HCT116 (cell line): ENCODE results near the gene TMEM179. TPM values are rescaled to one million over a fixed set of nuclear protein-coding genes. Genes with fewer than 3 reads are reported as not detected.

Experiments
- ATAC-seq: fragments of 200-7000 bp; cut with Tn5 transposase; 2 replicates; pipeline ENCODE4 v1.9.1; 2020; ENCODE audit warnings: mild to moderate bottlenecking, moderate library complexity
- BruUV-seq: library from RNA; stranded (reverse); fragments of 400-500 nt; replicated peaks from 2 replicates; lab custom pipeline; 2021; lab: Mats Ljungman, UMichigan
- CTCF ChIA-PET: fragments of 300-600 bp; sonication (Branson Sonifier 250); formaldehyde crosslinking; loops from one replicate; lab custom pipeline; 2021; ENCODE audit warnings: antibody characterized with exemption; lab: Charles Lee
- POLR2A ChIA-PET: fragments of 300-600, 350-600 bp; sonication (Branson Sonifier 250); formaldehyde crosslinking; loops from one replicate; lab custom pipeline; 2021; ENCODE audit warnings: antibody characterized with exemption; lab: Charles Lee
- RAD21 ChIA-PET, 2 experiments: fragments of 300-600 bp; sonication (Branson Sonifier 250); formaldehyde crosslinking; loops; one replicate each; lab custom pipeline; 2023; ENCODE audit warnings: low total read pairs in 2 of 2; ENCODE audit not compliant: uncharacterized antibody in 2 of 2, unreplicated experiment in 2 of 2, low non-redundant PET in 1 of 2; lab: Charles Lee
- DNase-seq: peaks from one replicate; pipeline ENCODE4 v3.0.0-alpha.2; 2010; ENCODE audit warnings: low read depth, low spot score
- H2AFZ ChIP-seq: fragments of 200-600 bp; shearing (Covaris generic), sonication (generic); 2 replicates; pipeline ENCODE4 v1.6.1; 2017; ENCODE audit warnings: low read depth, mixed run types, mixed read lengths, antibody characterized with exemption, low read length; ENCODE audit not compliant: poor library complexity, severe bottlenecking
- H3K27ac ChIP-seq: 2 replicates; pipeline ENCODE4 v1.5.1; 2012; ENCODE audit warnings: low read depth, low read length
- H3K27me3 ChIP-seq: fragments of 200-600 bp; sonication (generic); 2 replicates; pipeline ENCODE4 v1.6.1; 2016; ENCODE audit warnings: mixed run types, low read length, mixed read lengths; ENCODE audit not compliant: insufficient read depth
- H3K36me3 ChIP-seq, 2 experiments: fragments of 200-500 bp in 1 of 2; fragments of 200-600 bp in 1 of 2; sonication (Bioruptor generic) in 1 of 2; sonication (generic) in 1 of 2; 2 replicates each; pipeline versions ENCODE4 v1.5.1 to v1.6.1; 2014 to 2016; ENCODE audit warnings: low read length in 2 of 2, inconsistent platforms in 1 of 2, mixed read lengths in 1 of 2, mixed run types in 1 of 2; ENCODE audit not compliant: insufficient read depth in 2 of 2, control insufficient read depth in 1 of 2
- H3K4me1 ChIP-seq, 2 experiments: fragments of 200-600 bp in 1 of 2; sonication (generic) in 1 of 2; 2 replicates each; pipeline versions ENCODE4 v1.5.1 to v1.6.1; 2012 to 2017; ENCODE audit warnings: low read length in 2 of 2, inconsistent platforms in 1 of 2, mild to moderate bottlenecking in 1 of 2, mixed read lengths in 1 of 2, mixed run types in 1 of 2, moderate library complexity in 1 of 2; ENCODE audit not compliant: insufficient read depth in 2 of 2, control insufficient read depth in 1 of 2
- H3K4me2 ChIP-seq: fragments of 200-600 bp; sonication (generic); 2 replicates; pipeline ENCODE4 v1.6.1; 2017; ENCODE audit warnings: mixed run types, low read length, mixed read lengths
- H3K4me3 ChIP-seq, 2 experiments: fragments of 200-600 bp in 1 of 2; sonication (generic) in 1 of 2; replicated peaks in 1 of 2; 2 replicates each; pipeline ENCODE4 v1.5.1; 2011 to 2016; ENCODE audit warnings: low read length in 2 of 2, control low read depth in 1 of 2, low read depth in 1 of 2, mild to moderate bottlenecking in 1 of 2, mixed read lengths in 1 of 2, mixed run types in 1 of 2
- H3K79me2 ChIP-seq: fragments of 200-600 bp; sonication (generic); 2 replicates; pipeline ENCODE4 v1.6.1; 2017; ENCODE audit warnings: mild to moderate bottlenecking, mixed run types, low read length, moderate library complexity, mixed read lengths; ENCODE audit not compliant: insufficient read depth
- H3K9ac ChIP-seq: fragments of 200-600 bp; sonication (generic); 2 replicates; pipeline ENCODE4 v1.6.1; 2016; ENCODE audit warnings: low read length, mixed read lengths
- H3K9me2 ChIP-seq: fragments of 200-600 bp; sonication (generic), shearing (Covaris generic); 2 replicates; pipeline ENCODE4 v1.6.1; 2017; ENCODE audit warnings: mixed run types, mild to moderate bottlenecking, moderate library complexity; ENCODE audit not compliant: insufficient read depth
- H3K9me3 ChIP-seq, 2 experiments: fragments of 200-500 bp in 1 of 2; fragments of 200-600 bp in 1 of 2; sonication (Bioruptor generic) in 1 of 2; sonication (generic) in 1 of 2; 2 replicates each; pipeline ENCODE4 v1.6.1; 2014 to 2017; ENCODE audit warnings: low read length in 2 of 2, mixed read lengths in 2 of 2, inconsistent platforms in 1 of 2, low read depth in 1 of 2, mild to moderate bottlenecking in 1 of 2, mixed run types in 1 of 2, moderate library complexity in 1 of 2; ENCODE audit not compliant: control insufficient read depth in 1 of 2, insufficient read depth in 1 of 2
- H4K20me1 ChIP-seq: fragments of 200-600 bp; sonication (generic), shearing (Covaris generic); 2 replicates; pipeline ENCODE4 v1.6.1; 2017; ENCODE audit warnings: mixed run types, mild to moderate bottlenecking, moderate library complexity; ENCODE audit not compliant: insufficient read depth
- CBX3 ChIP-seq: IDR thresholded peaks from 2 replicates; pipeline ENCODE4 v1.6.1; 2012; ENCODE audit warnings: low read depth
- EGR1 ChIP-seq: IDR thresholded peaks from 2 replicates; pipeline ENCODE4 v1.6.1; 2012; ENCODE audit warnings: low read depth
- ELF1 ChIP-seq: IDR thresholded peaks from 2 replicates; pipeline ENCODE4 v1.6.1; 2012; ENCODE audit warnings: low read depth, borderline replicate concordance
- FOSL1 ChIP-seq: IDR thresholded peaks from 2 replicates; pipeline ENCODE4 v1.6.1; 2012; ENCODE audit warnings: low read depth
- JUND ChIP-seq: IDR thresholded peaks from 2 replicates; pipeline ENCODE4 v1.6.1; 2012
- MAX ChIP-seq: IDR thresholded peaks from 2 replicates; pipeline ENCODE4 v1.6.1; 2012
- POLR2A ChIP-seq: IDR thresholded peaks from 2 replicates; pipeline ENCODE4 v1.7.0; 2011; ENCODE audit warnings: borderline replicate concordance; ENCODE audit not compliant: insufficient read depth, insufficient read length; ENCODE audit errors: extremely low read depth
- RAD21 ChIP-seq: IDR thresholded peaks from 2 replicates; pipeline ENCODE4 v1.6.1; 2012; ENCODE audit warnings: low read depth, mild to moderate bottlenecking
- TCF7L2 ChIP-seq: IDR thresholded peaks from 2 replicates; pipeline ENCODE4 v1.7.0; 2011; ENCODE audit warnings: borderline replicate concordance, inconsistent platforms; ENCODE audit not compliant: insufficient read depth, insufficient read length; ENCODE audit errors: extremely low read depth
- intact Hi-C: fragments of 100-400 bp; cut with micrococcal nuclease; formaldehyde crosslinking; loops from 2 replicates; pipeline ENCODE4 v1.10.0; 2022
- total RNA-seq: library from RNA; stranded (reverse); gene quantifications from one replicate; pipeline ENCODE4 v1.2.1, GENCODE V29; 2021; ENCODE audit not compliant: unreplicated experiment
- TF ChIP-seq, protein P1 (sequence below): IDR thresholded peaks from 2 replicates; pipeline ENCODE4 v1.6.1; 2011; ENCODE audit warnings: mild to moderate bottlenecking, low read length, moderate library complexity; ENCODE audit not compliant: insufficient replicate concordance; ENCODE audit errors: extremely low read depth

TMEM179 gene
- total RNA-seq, 1 experiment from 2014 or later: not detected

DNA sequence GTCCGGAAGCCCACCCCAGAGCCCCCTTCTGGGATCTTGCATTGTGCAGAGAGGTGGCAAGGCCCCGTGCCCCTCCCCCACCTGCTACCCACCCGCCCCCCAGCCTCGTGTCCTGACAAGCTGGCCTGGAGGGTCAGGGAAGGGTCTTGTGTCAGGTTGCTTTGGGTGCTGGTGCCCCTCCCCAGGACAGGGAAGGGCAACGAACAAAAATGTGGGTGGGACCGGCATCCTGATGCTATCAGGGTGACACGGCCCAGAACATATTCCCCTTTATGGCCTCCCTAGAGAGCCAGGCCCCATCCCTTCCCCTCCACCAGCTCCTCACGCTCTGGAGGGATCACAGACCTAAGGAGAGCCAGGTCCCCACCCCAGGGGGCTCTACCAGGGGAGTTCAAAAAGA lies 38.7 kb upstream of the TMEM179 start:
- BruUV-seq: no TSS peak

GRCh38 chr14:104642540-104642868 lies 37.9 kb upstream of the TMEM179 start:
- Histone ChIP-seq H3K9ac (no peak overlapping the region), H3K9me2 (no peaks in the 10 kb centered on the region), H3K4me3 (no peak overlapping the region), H3K79me2 (no peaks in the 10 kb centered on the region), H2AFZ (no peak overlapping the region), H3K4me1 (peaks cover 4 to 6% of the 10 kb centered on the region in 2 experiments), H3K36me3 (no peaks in the 10 kb centered on the region), H3K4me2 (no peak overlapping the region), H3K9me3 (peaks cover 0 to 4% of the 10 kb centered on the region in 2 experiments; a peak in 1 of 4 replicates), H4K20me1 (no peaks in the 10 kb centered on the region), H3K27ac (no peak overlapping the region), H3K27me3 (peaks cover 5% of the 10 kb centered on the region; the same call in 1 of the 2 replicates)
- ATAC-seq: no peak
- ChIA-PET POLR2A (no interaction called here), CTCF (no interaction called here), RAD21 (no interaction called here)
- no peak for DNase-seq
- BruUV-seq: no TSS peak
- intact Hi-C loops: no loop called here
- TF ChIP-seq MAX: no peak
- TF ChIP-seq RAD21: no peak
- TF ChIP-seq, protein P1, sequence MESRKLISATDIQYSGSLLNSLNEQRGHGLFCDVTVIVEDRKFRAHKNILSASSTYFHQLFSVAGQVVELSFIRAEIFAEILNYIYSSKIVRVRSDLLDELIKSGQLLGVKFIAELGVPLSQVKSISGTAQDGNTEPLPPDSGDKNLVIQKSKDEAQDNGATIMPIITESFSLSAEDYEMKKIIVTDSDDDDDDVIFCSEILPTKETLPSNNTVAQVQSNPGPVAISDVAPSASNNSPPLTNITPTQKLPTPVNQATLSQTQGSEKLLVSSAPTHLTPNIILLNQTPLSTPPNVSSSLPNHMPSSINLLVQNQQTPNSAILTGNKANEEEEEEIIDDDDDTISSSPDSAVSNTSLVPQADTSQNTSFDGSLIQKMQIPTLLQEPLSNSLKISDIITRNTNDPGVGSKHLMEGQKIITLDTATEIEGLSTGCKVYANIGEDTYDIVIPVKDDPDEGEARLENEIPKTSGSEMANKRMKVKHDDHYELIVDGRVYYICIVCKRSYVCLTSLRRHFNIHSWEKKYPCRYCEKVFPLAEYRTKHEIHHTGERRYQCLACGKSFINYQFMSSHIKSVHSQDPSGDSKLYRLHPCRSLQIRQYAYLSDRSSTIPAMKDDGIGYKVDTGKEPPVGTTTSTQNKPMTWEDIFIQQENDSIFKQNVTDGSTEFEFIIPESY: no peak
- no peak for TF ChIP-seq ELF1
- no peak for TF ChIP-seq JUND
- no peak for TF ChIP-seq CBX3
- TF ChIP-seq FOSL1: no peak

More for the DNA sequence above, 38.7 kb upstream of the TMEM179 start:
- Histone ChIP-seq H3K4me1 (peaks cover 4 to 6% of the 10 kb centered on the region in 2 experiments), H3K79me2 (no peaks in the 10 kb centered on the region)
- DNase-seq: no peak
- RAD21 ChIA-PET: no interaction called here
- no peak for TF ChIP-seq EGR1
- no peak for TF ChIP-seq POLR2A
- no peak for TF ChIP-seq TCF7L2
- TF ChIP-seq CBX3: no peak
- no peak for TF ChIP-seq RAD21
- TF ChIP-seq, all 23 proteins: peak for 0
- H3K9me2 ChIP-seq: no peaks in the 10 kb centered on the region
- intact Hi-C loops: no loop called here
- H3K4me2 ChIP-seq: no peak overlapping the region
- no peaks in the 10 kb centered on the region for H3K36me3 ChIP-seq
- no peaks in the 10 kb centered on the region for H4K20me1 ChIP-seq
- peaks cover 0 to 4% of the 10 kb centered on the region in 2 experiments; a peak in 1 of 4 replicates for H3K9me3 ChIP-seq
- no peak for ATAC-seq
- CTCF ChIA-PET: no interaction called here
- H3K9ac ChIP-seq: no peak overlapping the region
- POLR2A ChIA-PET: no interaction called here
- H3K27ac ChIP-seq: no peak overlapping the region
- no peak overlapping the region for H2AFZ ChIP-seq
- peaks cover under 1% of the 10 kb centered on the region; the same call in 1 of the 2 replicates for H3K27me3 ChIP-seq
- no peak overlapping the region for H3K4me3 ChIP-seq
